Measurements from ENCODE around the gene NOD2. TPM values are rescaled to one million over a fixed set of nuclear protein-coding genes. Genes with fewer than 3 reads are reported as not detected.

The NOD2 gene
- total RNA-seq, 1 donor from 2014 or later = 8.3 TPM

Other genes with a start within 250 kb of the NOD2 start
- 0.77 and 1.7 TPM in 2 replicates for gene NKD1, start 145.2 kb upstream of the NOD2 start, total RNA-seq
- gene SNX20, start 12.3 kb upstream of the NOD2 start, total RNA-seq = 33.3 and 34.9 TPM in 2 replicates
- gene CYLD, start 48.5 kb downstream of the NOD2 start, total RNA-seq = 178 TPM in 2 replicates